22Rv1 (cell line): ENCODE measurements around the gene MYADML2.

ENCODE experiments used
- ZFX ChIP-seq: fragments of 450-650 bp; IDR thresholded peaks from 2 replicates; pipeline ENCODE4 v1.6.1; 2017; ENCODE audit warnings: antibody characterized with exemption, borderline replicate concordance
- TF ChIP-seq, protein P1 (sequence below): fragments of 450-650 bp; IDR thresholded peaks from 2 replicates; pipeline ENCODE4 v1.5.1; 2017; ENCODE audit warnings: mild to moderate bottlenecking

GRCh38 chr17:81918832-81919545 is 28.0 kb downstream of the MYADML2 start:
- TF ChIP-seq, protein P1, sequence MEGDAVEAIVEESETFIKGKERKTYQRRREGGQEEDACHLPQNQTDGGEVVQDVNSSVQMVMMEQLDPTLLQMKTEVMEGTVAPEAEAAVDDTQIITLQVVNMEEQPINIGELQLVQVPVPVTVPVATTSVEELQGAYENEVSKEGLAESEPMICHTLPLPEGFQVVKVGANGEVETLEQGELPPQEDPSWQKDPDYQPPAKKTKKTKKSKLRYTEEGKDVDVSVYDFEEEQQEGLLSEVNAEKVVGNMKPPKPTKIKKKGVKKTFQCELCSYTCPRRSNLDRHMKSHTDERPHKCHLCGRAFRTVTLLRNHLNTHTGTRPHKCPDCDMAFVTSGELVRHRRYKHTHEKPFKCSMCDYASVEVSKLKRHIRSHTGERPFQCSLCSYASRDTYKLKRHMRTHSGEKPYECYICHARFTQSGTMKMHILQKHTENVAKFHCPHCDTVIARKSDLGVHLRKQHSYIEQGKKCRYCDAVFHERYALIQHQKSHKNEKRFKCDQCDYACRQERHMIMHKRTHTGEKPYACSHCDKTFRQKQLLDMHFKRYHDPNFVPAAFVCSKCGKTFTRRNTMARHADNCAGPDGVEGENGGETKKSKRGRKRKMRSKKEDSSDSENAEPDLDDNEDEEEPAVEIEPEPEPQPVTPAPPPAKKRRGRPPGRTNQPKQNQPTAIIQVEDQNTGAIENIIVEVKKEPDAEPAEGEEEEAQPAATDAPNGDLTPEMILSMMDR, result no peak
- TF ChIP-seq ZFX, result no peak
